HG03521 (cell line): ENCODE data around the gene PCDHAC1.
"Not testable (repeated sequence)": the region's sequence is repeated elsewhere in the genome, so short reads cannot be mapped to it uniquely, and the experiment has no call there.

Experiments used
- ATAC-seq: cut with Tn5 transposase; IDR thresholded peaks from one replicate; pipeline ENCODE4 v1.9.1; 2021; ENCODE audit warnings: mild to moderate bottlenecking, moderate library complexity; ENCODE audit not compliant: unreplicated experiment

The PCDHAC1 gene

DNA sequence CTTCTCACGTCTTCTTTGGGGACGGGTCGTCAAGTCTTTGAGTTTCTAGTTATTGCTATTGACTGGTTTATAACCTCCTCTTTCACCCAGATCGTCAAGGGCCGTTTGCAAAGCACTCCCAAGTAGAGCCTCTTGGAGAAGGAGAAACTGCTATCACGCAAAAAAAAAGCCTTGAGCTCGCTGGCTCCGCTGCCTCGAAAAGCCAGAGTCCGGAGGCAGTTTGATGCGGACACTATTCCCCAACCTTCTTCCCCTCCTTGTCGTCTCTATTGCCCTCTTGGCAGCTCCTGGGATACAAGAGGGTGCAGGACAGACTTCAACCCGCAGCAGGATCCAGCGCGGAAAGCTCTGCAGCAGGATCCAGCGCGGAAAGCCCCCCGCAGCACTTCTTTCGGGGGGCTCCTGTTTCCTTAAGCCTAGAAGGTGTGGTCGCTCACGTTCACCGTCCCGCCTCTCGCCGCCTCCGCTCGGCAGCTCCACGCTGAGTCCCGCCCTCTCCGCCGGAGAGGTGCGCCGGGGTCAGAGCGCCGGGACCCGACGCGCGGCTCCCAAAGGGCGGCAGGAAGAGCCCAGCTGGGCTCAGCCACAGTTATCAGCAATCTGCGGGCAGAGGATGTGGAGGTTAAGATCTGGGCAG, at the start of gene PCDHAC1:
Gene PCDHAC1 (plus strand): TSS at position 494 of the 637 bp plus-strand sequence. CDS start 594 bp downstream, outside the sequence.
- no peak for ATAC-seq

GRCh38 chr5:140876541-140877261, 49.4 kb upstream of the PCDHAC1 start:
- ATAC-seq: not testable (repeated sequence)

GRCh38 chr5:140877262-140877581, 48.9 kb upstream of the PCDHAC1 start:
- no peak for ATAC-seq

DNA sequence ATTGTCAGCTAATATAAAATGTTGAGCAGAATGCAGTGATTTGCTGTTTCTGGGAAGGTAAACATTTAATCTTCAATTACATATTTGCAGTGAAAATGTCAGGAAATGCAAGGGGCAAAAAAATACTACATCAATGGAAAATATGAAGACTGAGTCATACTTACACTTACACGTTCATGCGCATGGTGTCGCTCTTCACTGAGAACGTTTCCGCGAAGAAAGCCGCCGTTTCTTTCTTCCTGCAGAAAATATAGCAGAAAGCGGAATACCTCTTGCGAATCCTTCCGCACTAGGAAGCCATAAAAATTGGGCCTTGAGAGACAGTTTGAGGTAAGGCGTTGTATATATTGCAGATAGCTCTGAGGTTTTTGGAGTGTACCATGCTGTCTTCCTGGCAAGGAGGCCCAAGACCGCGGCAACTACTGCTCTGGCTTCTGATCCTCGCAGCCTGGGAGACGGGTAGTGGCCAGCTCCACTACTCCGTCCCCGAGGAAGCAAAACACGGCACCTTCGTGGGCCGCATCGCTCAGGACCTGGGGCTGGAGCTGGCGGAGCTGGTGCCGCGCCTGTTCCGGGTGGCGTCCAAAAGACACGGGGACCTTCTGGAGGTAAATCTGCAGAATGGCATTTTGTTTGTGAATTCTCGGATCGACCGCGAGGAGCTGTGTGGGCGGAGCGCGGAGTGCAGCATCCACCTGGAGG, 44.1 kb upstream of the PCDHAC1 start, which contains the start of gene PCDHA13:
Gene PCDHA13 (plus strand): TSS at position 236 of the 702 bp plus-strand sequence. CDS start 145 bp downstream, at position 381.
- ATAC-seq: no peak

DNA sequence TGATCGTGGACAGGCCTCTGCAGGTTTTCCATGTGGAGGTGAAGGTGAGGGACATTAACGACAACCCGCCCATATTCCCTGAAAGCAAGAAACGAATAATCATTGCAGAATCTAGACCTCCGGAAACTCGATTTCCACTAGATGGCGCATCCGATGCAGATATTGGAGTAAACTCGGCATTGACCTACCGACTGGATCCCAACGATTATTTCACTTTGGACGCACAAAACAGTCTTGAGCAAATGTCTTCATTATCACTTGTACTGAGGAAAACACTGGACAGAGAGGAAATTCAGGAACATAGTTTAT, 43.6 kb upstream of the PCDHAC1 start:
- no peak for ATAC-seq

- no peak for ATAC-seq
Measured at GRCh38 chr5:140883373-140883772, 42.7 kb upstream of the PCDHAC1 start.

DNA sequence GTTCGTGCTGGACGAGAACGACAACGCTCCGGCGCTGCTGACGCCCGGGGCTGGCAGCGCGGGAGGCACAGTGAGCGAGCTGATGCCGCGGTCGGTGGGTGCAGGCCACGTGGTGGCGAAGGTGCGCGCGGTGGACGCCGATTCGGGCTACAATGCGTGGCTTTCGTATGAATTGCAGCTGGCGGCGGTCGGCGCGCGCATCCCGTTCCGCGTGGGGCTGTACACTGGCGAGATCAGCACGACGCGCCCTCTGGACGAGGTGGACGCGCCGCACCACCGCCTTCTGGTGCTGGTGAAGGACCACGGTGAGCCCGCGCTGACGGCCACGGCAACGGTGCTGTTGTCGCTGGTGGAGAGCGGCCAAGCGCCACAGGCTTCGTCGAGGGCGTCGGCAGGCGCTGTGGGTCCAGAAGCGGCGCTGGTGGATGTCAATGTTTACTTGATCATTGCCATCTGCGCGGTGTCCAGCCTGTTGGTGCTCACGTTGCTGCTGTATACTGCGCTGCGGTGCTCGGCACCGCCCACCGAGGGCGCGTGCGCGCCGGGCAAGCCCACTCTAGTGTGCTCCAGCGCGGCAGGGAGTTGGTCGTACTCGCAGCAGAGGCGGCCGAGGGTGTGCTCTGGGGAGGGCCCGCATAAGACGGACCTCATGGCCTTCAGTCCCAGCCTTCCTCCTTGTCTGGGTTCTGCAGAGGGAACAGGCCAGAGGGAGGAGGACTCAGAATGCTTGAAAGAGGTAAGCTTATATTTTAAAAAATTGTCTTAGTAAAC, 42.0 kb upstream of the PCDHAC1 start:
- ATAC-seq: no peak

GRCh38 chr5:140916325-140916724, 9.8 kb upstream of the PCDHAC1 start:
- no peak for ATAC-seq

DNA sequence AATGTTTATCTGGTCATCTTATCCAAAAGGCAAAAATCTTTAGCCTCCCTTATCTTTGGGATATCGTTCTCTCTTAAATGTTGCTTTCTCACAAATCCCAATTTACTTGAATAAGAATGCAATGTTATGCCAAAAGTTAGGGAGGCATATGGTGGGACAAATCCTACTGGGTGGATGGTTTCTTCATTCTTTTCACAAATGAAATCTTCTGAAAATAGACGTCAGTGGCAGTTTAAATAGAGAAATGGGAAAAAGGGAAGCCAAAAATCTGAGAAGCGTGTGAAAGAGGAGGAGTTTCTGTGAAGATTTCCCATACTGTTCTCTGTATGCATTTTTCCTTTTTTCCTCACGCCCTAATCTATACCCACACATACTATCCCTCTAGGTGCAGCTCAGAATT, 2.5 kb upstream of the PCDHAC1 start:
- ATAC-seq: no peak

- no peak for ATAC-seq
Measured at GRCh38 chr5:140926443-140927227, 536 bp downstream of the PCDHAC1 start.

DNA sequence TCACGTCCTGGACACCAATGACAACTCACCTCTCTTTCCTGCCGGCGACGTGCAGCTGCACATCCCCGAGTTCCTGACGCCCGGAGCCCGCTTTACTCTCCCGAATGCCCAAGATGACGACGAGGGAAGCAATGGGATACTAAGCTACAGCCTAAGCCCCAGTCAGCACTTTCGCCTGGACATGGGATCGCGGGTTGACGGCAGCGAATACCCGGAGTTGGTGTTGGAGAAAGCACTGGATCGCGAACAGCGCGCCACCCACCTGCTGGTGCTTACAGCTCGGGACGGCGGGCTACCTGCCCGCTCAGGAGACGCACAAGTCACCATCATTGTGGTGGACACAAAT, 1.1 kb downstream of the PCDHAC1 start:
- no peak for ATAC-seq

DNA sequence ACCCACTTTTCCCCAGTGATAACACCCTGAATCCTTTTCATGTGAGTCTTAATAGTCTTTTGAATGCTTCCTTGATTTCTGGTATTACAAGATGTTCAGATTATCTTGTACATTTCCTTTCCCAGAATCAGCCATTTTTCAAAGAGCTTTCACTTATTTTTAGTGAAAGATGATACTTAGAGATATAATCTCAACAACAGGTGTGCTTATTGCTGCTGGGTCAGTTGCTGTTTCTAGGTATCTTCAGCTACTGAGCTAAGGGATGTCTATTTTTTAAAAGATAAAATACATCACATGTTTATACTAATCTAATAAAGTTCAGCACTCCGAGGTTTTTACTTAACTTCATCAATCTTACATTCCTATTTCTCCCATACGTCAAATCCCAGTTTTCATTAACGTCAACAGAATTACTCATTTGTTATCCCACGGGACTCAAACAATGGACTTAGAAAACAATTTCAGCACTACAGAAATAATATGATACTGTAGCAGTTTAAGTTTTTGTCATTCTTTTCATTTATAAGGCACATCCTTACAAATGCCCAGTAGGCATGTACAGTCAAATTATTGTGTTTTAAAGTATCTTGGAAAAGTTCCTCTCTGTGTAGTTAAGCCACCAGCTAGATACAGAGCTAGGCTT, 9.0 kb downstream of the PCDHAC1 start:
- no peak for ATAC-seq

DNA sequence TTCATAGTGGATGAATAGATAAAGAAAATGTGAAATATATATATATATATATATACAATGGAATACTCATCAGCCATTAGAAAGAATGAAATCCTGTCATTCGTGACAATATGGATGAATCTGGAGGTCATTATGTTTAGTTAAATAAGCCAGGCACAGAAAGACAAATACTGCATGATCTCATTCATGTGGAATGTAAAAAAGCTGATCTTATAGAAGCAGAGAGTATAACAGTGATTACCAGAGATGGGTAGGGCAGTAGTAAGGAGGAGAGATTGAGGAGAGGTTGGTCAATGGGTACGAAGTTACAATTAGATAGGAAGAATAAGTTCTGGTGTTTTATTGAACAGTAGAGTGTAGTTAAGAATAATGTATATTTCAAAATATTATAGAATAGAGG, 20.5 kb downstream of the PCDHAC1 start:
- no peak for ATAC-seq

- no peak for ATAC-seq
Measured at GRCh38 chr5:140951636-140952035, 25.5 kb downstream of the PCDHAC1 start.

GRCh38 chr5:140953234-140953633, 27.1 kb downstream of the PCDHAC1 start:
- no peak for ATAC-seq

DNA sequence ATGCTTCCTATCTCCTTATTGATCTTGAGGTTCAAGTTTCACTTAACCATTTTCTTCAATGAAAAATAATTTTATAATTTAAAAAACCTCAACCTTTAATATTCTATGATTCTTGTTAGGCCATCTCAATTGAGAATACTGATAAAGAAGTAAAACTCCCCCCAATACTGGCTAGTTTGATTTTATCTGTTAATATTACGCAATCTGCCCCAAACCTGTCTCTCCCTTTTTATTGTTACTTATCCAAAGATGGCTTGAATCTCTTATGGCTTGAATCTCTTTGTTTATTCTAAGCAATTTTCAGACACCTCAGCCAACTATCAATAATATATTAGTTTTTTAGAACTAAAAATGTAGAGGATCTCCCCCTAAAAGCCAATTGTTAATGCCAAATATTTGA, 36.1 kb downstream of the PCDHAC1 start:
- ATAC-seq: no peak

DNA sequence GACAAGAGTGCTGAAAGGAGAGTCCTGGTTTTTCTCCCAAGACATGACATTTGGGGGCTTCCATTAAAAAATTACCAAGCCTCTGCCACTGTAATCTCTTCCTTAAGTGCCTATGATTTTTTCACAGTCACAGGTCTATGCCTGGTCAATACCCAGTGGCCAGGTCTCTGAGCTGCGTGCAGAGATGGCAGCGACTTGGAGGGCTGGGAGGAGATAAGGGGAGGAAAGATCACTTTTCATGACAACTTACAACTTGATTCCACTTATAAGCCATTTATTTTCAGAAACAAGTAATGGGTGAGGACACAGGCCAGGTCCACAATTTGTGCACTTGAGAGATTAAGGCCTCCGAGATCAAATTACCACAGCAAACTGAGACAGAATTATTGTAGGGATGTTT, 38.3 kb downstream of the PCDHAC1 start:
- ATAC-seq: no peak

DNA sequence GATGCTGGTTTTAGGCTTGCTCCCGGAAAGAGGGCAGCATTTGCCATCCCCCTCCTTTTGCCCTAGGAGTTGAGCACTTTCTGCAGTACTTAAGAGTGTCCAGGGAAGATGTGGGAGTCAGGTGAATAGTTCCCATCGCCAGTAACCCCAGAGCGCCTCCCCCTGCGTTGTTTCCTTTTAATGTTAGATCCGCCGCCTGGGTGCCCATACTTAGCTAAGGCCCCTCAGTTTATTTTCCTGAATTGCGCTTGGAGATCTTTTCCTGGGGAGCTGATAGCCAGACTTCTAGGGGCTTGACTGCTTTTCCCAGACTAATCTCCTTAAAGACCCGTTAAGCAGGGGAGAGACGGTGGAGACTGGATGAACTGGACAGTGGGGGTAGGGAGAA, 39.8 kb downstream of the PCDHAC1 start:
- no peak for ATAC-seq

DNA sequence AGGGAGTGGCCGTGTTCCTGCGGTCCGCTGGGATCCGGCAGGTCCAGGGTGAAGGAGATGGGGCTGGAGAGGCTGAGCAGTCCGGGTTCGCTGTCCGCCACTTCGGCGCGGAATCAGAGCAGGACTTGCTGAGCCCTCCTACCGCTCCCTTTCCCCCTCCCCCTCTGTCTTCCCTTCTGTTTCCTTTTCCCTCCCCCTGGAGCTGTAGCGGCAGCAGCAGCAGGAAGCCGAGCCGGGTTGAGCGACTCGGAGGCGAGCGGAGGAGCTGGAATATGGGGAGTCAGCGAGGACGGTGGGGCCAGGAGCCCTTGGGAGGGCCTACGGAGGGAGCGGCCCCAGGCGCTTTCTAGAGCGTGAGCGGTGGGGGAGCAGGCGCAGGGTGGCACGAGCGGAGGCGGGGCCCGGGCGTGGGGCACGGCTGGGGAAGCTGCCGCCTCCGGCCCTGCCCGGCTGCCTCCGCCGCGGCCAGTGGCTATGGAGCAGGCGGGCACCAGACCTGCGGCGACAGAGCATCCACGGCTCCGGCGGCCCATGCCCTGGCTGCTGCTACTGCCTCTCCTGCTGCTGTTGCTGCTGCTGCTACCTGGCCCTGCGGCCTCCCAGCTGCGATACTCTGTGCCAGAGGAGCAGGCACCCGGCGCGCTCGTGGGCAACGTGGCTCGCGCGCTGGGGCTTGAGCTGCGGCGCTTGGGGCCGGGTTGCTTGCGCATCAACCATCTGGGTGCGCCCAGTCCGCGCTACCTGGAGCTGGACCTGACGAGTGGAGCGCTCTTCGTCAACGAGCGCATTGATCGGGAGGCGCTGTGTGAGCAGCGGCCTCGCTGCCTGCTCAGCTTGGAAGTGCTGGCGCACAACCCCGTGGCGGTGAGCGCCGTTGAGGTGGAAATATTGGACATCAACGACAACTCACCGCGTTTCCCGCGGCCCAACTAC, 40.5 kb downstream of the PCDHAC1 start, which contains the start of gene PCDHAC2:
Gene PCDHAC2 (plus strand): TSS at position 184 of the 933 bp plus-strand sequence. CDS start 291 bp downstream, at position 475.
- ATAC-seq: no peak
